HepG2 (cell line): Measurements from ENCODE around the gene PSMB10. TPM values are rescaled to one million over a fixed set of nuclear protein-coding genes. Genes with fewer than 3 reads are reported as not detected.

ENCODE experiments used
- CAMTA2 ChIP-seq: sonication (generic); formaldehyde crosslinking; IDR thresholded peaks from 2 replicates; pipeline ENCODE4 v1.4.0; 2020; ENCODE audit warnings: mild to moderate bottlenecking, missing genetic modification reagents, borderline replicate concordance
- DNMT1 ChIP-seq: sonication (generic); formaldehyde crosslinking; IDR thresholded peaks from 2 replicates; pipeline ENCODE4 v1.5.1; 2020; ENCODE audit warnings: mild to moderate bottlenecking, missing genetic modification reagents
- HIVEP1 ChIP-seq: sonication (generic); formaldehyde crosslinking; IDR thresholded peaks from 2 replicates; pipeline ENCODE4 v1.4.0; 2020; ENCODE audit warnings: mild to moderate bottlenecking, missing genetic modification reagents
- MED13 ChIP-seq: sonication (generic); formaldehyde crosslinking; IDR thresholded peaks from 2 replicates; pipeline ENCODE4 v1.5.0; 2020; ENCODE audit warnings: missing genetic modification reagents
- MED8 ChIP-seq: sonication (generic); formaldehyde crosslinking; IDR thresholded peaks from 2 replicates; pipeline ENCODE4 v1.8.1; 2023; ENCODE audit warnings: mild to moderate bottlenecking, missing genetic modification reagents; ENCODE audit not compliant: insufficient replicate concordance
- MEIS2 ChIP-seq: sonication (generic); formaldehyde crosslinking; IDR thresholded peaks from 2 replicates; pipeline ENCODE4 v1.9.0; 2021; ENCODE audit warnings: mild to moderate bottlenecking, missing genetic modification reagents
- NCOA5 ChIP-seq: sonication (generic); formaldehyde crosslinking; IDR thresholded peaks from 2 replicates; pipeline ENCODE4 v1.4.0; 2020; ENCODE audit warnings: missing genetic modification reagents
- NR2F2 ChIP-seq: IDR thresholded peaks from 2 replicates; pipeline ENCODE4 v1.6.1; 2012; ENCODE audit warnings: low read depth, inconsistent platforms, borderline replicate concordance
- RBFOX2 ChIP-seq: fragments of 200-400 bp; formaldehyde crosslinking; IDR thresholded peaks from 2 replicates; pipeline ENCODE4 v1.6.1; 2017; ENCODE audit warnings: low read depth, mild to moderate bottlenecking, low read length
- RNF2 ChIP-seq: fragments of 450-650 bp; conservative IDR thresholded peaks from 2 replicates; pipeline ENCODE4 v1.6.1; 2016; ENCODE audit warnings: low read depth
- SNAPC5 ChIP-seq: sonication (generic); formaldehyde crosslinking; IDR thresholded peaks from 2 replicates; pipeline ENCODE4 v1.8.1; 2023; ENCODE audit warnings: mild to moderate bottlenecking, missing genetic modification reagents, borderline replicate concordance
- ZNF230 ChIP-seq: sonication (generic); formaldehyde crosslinking; IDR thresholded peaks from 2 replicates; pipeline ENCODE4 v1.4.0; 2020; ENCODE audit warnings: mild to moderate bottlenecking, missing genetic modification reagents
- ZNF296 ChIP-seq: sonication (generic); formaldehyde crosslinking; conservative IDR thresholded peaks from 2 replicates; pipeline ENCODE4 v1.5.0; 2020; ENCODE audit warnings: mild to moderate bottlenecking, missing genetic modification reagents
- ZNF451 ChIP-seq: sonication (generic); formaldehyde crosslinking; IDR thresholded peaks from 2 replicates; pipeline ENCODE4 v1.5.0; 2020; ENCODE audit warnings: mild to moderate bottlenecking, missing genetic modification reagents
- ZNF484 ChIP-seq: sonication (generic); formaldehyde crosslinking; IDR thresholded peaks from 2 replicates; pipeline ENCODE4 v1.5.1; 2020; ENCODE audit warnings: mild to moderate bottlenecking, low read depth, missing genetic modification reagents, borderline replicate concordance
- ZNF556 ChIP-seq: sonication (generic); formaldehyde crosslinking; IDR thresholded peaks from 2 replicates; pipeline ENCODE4 v1.4.0; 2020; ENCODE audit warnings: mild to moderate bottlenecking, missing genetic modification reagents, borderline replicate concordance
- ZNF567 ChIP-seq: sonication (generic); formaldehyde crosslinking; IDR thresholded peaks from 2 replicates; pipeline ENCODE4 v1.8.1; 2023; ENCODE audit warnings: mild to moderate bottlenecking, missing genetic modification reagents, borderline replicate concordance
- ZNF597 ChIP-seq: sonication (generic); formaldehyde crosslinking; IDR thresholded peaks from 2 replicates; pipeline ENCODE4 v1.5.0; 2020; ENCODE audit warnings: missing genetic modification reagents
- ZNF792 ChIP-seq: IDR thresholded peaks from 2 replicates; pipeline ENCODE4 v1.6.1; 2016
- ZNF850 ChIP-seq: sonication (generic); formaldehyde crosslinking; conservative IDR thresholded peaks from 2 replicates; pipeline ENCODE4 v1.9.0; 2021; ENCODE audit warnings: mild to moderate bottlenecking, missing genetic modification reagents
- ZZZ3 ChIP-seq: sonication (generic); formaldehyde crosslinking; IDR thresholded peaks from 2 replicates; pipeline ENCODE4 v1.4.0; 2020; ENCODE audit warnings: missing genetic modification reagents, mild to moderate bottlenecking, borderline replicate concordance
- polyA plus RNA-seq, 8 experiments: library from polyadenylated mRNA; depleted of rRNA in 3 of 8; stranded (reverse) in 7 of 8; unstranded in 1 of 8; fragments of >200 nt; fragmentation: Illumina TruSeq in 4 of 8; extraction: Trizol in 4 of 8; gene quantifications; 2 replicates each; pipeline versions ENCODE4 v1.2.1 to v1.2.3, GENCODE V29; 2011 to 2016; ENCODE audit warnings: low read depth in 4 of 8, missing spikeins in 1 of 8, mixed read lengths in 1 of 8; ENCODE audit not compliant: insufficient read depth in 1 of 8
- total RNA-seq, 5 experiments: library from RNA; depleted of rRNA; stranded (reverse); fragments of >200 nt; fragmentation: Illumina TruSeq; extraction: Trizol; gene quantifications; 2 replicates each; pipeline ENCODE4 v1.2.3, GENCODE V29; 2016; ENCODE audit warnings: low read depth in 1 of 5
- TF ChIP-seq, protein P1 (sequence below): sonication (generic); formaldehyde crosslinking; conservative IDR thresholded peaks from 2 replicates; pipeline ENCODE4 v1.4.0; 2020; ENCODE audit warnings: mild to moderate bottlenecking, missing genetic modification reagents, moderate library complexity

Gene PSMB10
- total and polyA plus RNA-seq, 2 of the 13 experiments (the other 11 are each of a cell fraction or from before 2014, with no cell fraction given): 12.7 to 65.9 TPM

- peak; percentile 79; the same call in 1 of the 2 replicates for TF ChIP-seq ZNF597 (CRISPR knock-in tag)
- no peak for TF ChIP-seq ZNF850 (CRISPR knock-in tag)
- TF ChIP-seq SNAPC5 (CRISPR knock-in tag): 0 out of 2 replicates have a peak, but pooled peaks have one; percentile 63
- no peak; the same call in 1 of the 2 replicates for TF ChIP-seq ZNF296 (CRISPR knock-in tag)
- TF ChIP-seq ZNF451: peak; percentile 94; the same call in 1 of the 2 replicates
- TF ChIP-seq ZNF230 (CRISPR knock-in tag): peak; percentile 91; the same call in 1 of the 2 replicates
- peak; percentile 71 for TF ChIP-seq ZZZ3 (CRISPR knock-in tag)
- TF ChIP-seq MEIS2 (CRISPR knock-in tag): peak; percentile 52
- TF ChIP-seq, protein P1, sequence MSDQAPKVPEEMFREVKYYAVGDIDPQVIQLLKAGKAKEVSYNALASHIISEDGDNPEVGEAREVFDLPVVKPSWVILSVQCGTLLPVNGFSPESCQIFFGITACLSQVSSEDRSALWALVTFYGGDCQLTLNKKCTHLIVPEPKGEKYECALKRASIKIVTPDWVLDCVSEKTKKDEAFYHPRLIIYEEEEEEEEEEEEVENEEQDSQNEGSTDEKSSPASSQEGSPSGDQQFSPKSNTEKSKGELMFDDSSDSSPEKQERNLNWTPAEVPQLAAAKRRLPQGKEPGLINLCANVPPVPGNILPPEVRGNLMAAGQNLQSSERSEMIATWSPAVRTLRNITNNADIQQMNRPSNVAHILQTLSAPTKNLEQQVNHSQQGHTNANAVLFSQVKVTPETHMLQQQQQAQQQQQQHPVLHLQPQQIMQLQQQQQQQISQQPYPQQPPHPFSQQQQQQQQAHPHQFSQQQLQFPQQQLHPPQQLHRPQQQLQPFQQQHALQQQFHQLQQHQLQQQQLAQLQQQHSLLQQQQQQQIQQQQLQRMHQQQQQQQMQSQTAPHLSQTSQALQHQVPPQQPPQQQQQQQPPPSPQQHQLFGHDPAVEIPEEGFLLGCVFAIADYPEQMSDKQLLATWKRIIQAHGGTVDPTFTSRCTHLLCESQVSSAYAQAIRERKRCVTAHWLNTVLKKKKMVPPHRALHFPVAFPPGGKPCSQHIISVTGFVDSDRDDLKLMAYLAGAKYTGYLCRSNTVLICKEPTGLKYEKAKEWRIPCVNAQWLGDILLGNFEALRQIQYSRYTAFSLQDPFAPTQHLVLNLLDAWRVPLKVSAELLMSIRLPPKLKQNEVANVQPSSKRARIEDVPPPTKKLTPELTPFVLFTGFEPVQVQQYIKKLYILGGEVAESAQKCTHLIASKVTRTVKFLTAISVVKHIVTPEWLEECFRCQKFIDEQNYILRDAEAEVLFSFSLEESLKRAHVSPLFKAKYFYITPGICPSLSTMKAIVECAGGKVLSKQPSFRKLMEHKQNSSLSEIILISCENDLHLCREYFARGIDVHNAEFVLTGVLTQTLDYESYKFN: peak; percentile 67
- TF ChIP-seq ZNF484 (CRISPR knock-in tag): 0 out of 2 replicates have a peak, but pooled peaks have one; percentile 56
- peak; percentile 60 for TF ChIP-seq MED8
- TF ChIP-seq RNF2: 0 out of 2 replicates have a peak, but pooled peaks have one; percentile 33
- TF ChIP-seq NR2F2: no peak
- TF ChIP-seq ZNF556 (CRISPR knock-in tag): peak; percentile 92; the same call in 1 of the 2 replicates
- peak; percentile 91 for TF ChIP-seq MED13
- TF ChIP-seq DNMT1 (CRISPR knock-in tag): no peak; the same call in 1 of the 2 replicates
- TF ChIP-seq ZNF567 (CRISPR knock-in tag): 0 out of 2 replicates have a peak, but pooled peaks have one; percentile 53
- peak; percentile 85 for TF ChIP-seq HIVEP1
- TF ChIP-seq NCOA5 (CRISPR knock-in tag): peak; percentile 92; the same call in 1 of the 2 replicates
- TF ChIP-seq CAMTA2 (CRISPR knock-in tag): 0 out of 2 replicates have a peak, but pooled peaks have one; percentile 42
- peak; percentile 97 for TF ChIP-seq RBFOX2
- peak; percentile 26; the same call in 1 of the 2 replicates for TF ChIP-seq ZNF792 (CRISPR knock-in tag)
These were observed 1.1 kb downstream of the PSMB10 start (continued) for GRCh38 chr16:67935402-67936123.
